HepG2 (cell line): Measurements from ENCODE around the gene SMIM22. TPM values are rescaled to one million over a fixed set of nuclear protein-coding genes. Genes with fewer than 3 reads are reported as not detected.

Experiments used
- ELF4 ChIP-seq: sonication (generic); formaldehyde crosslinking; IDR thresholded peaks from 2 replicates; pipeline ENCODE4 v1.5.0; 2020; ENCODE audit warnings: missing genetic modification reagents, mild to moderate bottlenecking, moderate library complexity, borderline replicate concordance
- HOXA3 ChIP-seq: sonication (generic); formaldehyde crosslinking; IDR thresholded peaks from 2 replicates; pipeline ENCODE4 v1.5.0; 2020; ENCODE audit warnings: missing genetic modification reagents
- IRF9 ChIP-seq: sonication (generic); formaldehyde crosslinking; IDR thresholded peaks from 2 replicates; pipeline ENCODE4 v1.8.0; 2022; ENCODE audit warnings: missing genetic modification reagents, mild to moderate bottlenecking, borderline replicate concordance
- PHB2 ChIP-seq: fragments of 450-650 bp; IDR thresholded peaks from 2 replicates; pipeline ENCODE4 v1.6.1; 2018; ENCODE audit not compliant: partially characterized antibody
- PHF21A ChIP-seq: sonication (generic); formaldehyde crosslinking; IDR thresholded peaks from 2 replicates; pipeline ENCODE4 v1.5.0; 2020; ENCODE audit warnings: mild to moderate bottlenecking, missing genetic modification reagents
- POLR2A ChIP-seq, 2 experiments: IDR thresholded peaks; 2 replicates each; pipeline ENCODE4 v1.6.1; 2011; ENCODE audit warnings: low read depth in 2 of 2, low read length in 2 of 2, mild to moderate bottlenecking in 1 of 2, moderate library complexity in 1 of 2; ENCODE audit not compliant: insufficient read depth in 1 of 2
- PRPF4 ChIP-seq: fragments of 200-400 bp; formaldehyde crosslinking; IDR thresholded peaks from 2 replicates; pipeline ENCODE4 v1.6.1; 2016; ENCODE audit warnings: low read length, low read depth; ENCODE audit not compliant: poor library complexity, severe bottlenecking
- PTBP1 ChIP-seq: fragments of 200-400 bp; formaldehyde crosslinking; IDR thresholded peaks from 2 replicates; pipeline ENCODE4 v1.6.1; 2018; ENCODE audit warnings: low read length, low read depth; ENCODE audit not compliant: poor library complexity, severe bottlenecking
- RCOR2 ChIP-seq: IDR thresholded peaks from 2 replicates; pipeline ENCODE4 v1.6.1; 2016; ENCODE audit warnings: missing biosample characterization, missing genetic modification reagents
- SKI ChIP-seq: fragments of 450-650 bp; IDR thresholded peaks from one replicate; pipeline ENCODE4 v1.6.1; 2018; ENCODE audit warnings: mild to moderate bottlenecking; ENCODE audit not compliant: partially characterized antibody
- SNAPC4 ChIP-seq: sonication (generic); formaldehyde crosslinking; IDR thresholded peaks from 2 replicates; pipeline ENCODE4 v1.4.0; 2020; ENCODE audit warnings: mild to moderate bottlenecking, missing genetic modification reagents
- STAG1 ChIP-seq: sonication (generic); formaldehyde crosslinking; IDR thresholded peaks from 2 replicates; pipeline ENCODE4 v1.4.0; 2020; ENCODE audit warnings: missing genetic modification reagents
- ZKSCAN1 ChIP-seq: fragments of 150-350 bp; IDR thresholded peaks from 2 replicates; pipeline ENCODE4 v1.6.1; 2014; ENCODE audit warnings: low read length
- ZNF362 ChIP-seq: sonication (generic); formaldehyde crosslinking; IDR thresholded peaks from 2 replicates; pipeline ENCODE4 v1.4.0; 2020; ENCODE audit warnings: missing genetic modification reagents, mild to moderate bottlenecking, borderline replicate concordance
- ZNF446 ChIP-seq: sonication (generic); formaldehyde crosslinking; IDR thresholded peaks from 2 replicates; pipeline ENCODE4 v1.5.0; 2020; ENCODE audit warnings: mild to moderate bottlenecking, missing genetic modification reagents
- ZNF460 ChIP-seq: sonication (generic); formaldehyde crosslinking; IDR thresholded peaks from 2 replicates; pipeline ENCODE4 v1.5.1; 2020; ENCODE audit warnings: missing genetic modification reagents, mild to moderate bottlenecking, borderline replicate concordance
- ZNF512B ChIP-seq: sonication (generic); formaldehyde crosslinking; IDR thresholded peaks from 2 replicates; pipeline ENCODE4 v1.5.1; 2020; ENCODE audit warnings: missing genetic modification reagents, mild to moderate bottlenecking, borderline replicate concordance
- ZNF652 ChIP-seq: IDR thresholded peaks from 2 replicates; pipeline ENCODE4 v1.6.1; 2016; ENCODE audit warnings: low read depth, borderline replicate concordance
- ZSCAN29 ChIP-seq: sonication (generic); formaldehyde crosslinking; conservative IDR thresholded peaks from 2 replicates; pipeline ENCODE4 v1.4.0; 2020; ENCODE audit warnings: mild to moderate bottlenecking, missing genetic modification reagents
- polyA plus RNA-seq, 8 experiments: library from polyadenylated mRNA; depleted of rRNA in 3 of 8; stranded (reverse) in 7 of 8; unstranded in 1 of 8; fragments of >200 nt; fragmentation: Illumina TruSeq in 4 of 8; extraction: Trizol in 4 of 8; gene quantifications; 2 replicates each; pipeline versions ENCODE4 v1.2.1 to v1.2.3, GENCODE V29; 2011 to 2016; ENCODE audit warnings: low read depth in 4 of 8, missing spikeins in 1 of 8, mixed read lengths in 1 of 8; ENCODE audit not compliant: insufficient read depth in 1 of 8
- total RNA-seq, 5 experiments: library from RNA; depleted of rRNA; stranded (reverse); fragments of >200 nt; fragmentation: Illumina TruSeq; extraction: Trizol; gene quantifications; 2 replicates each; pipeline ENCODE4 v1.2.3, GENCODE V29; 2016; ENCODE audit warnings: low read depth in 1 of 5

Gene SMIM22
- total and polyA plus RNA-seq, 2 of the 13 experiments (the other 11 are each of a cell fraction or from before 2014, with no cell fraction given): not detected

GRCh38 chr16:4765511-4766474 is 29.4 kb upstream of the SMIM22 start (continued):
- TF ChIP-seq SNAPC4 (CRISPR knock-in tag): 0 out of 2 replicates have a peak, but pooled peaks have one; percentile 34
- TF ChIP-seq HOXA3 (CRISPR knock-in tag): peak; percentile 45; the same call in 1 of the 2 replicates
- no peak for TF ChIP-seq ZNF512B (CRISPR knock-in tag)
- TF ChIP-seq PTBP1: no peak
- no peak for TF ChIP-seq IRF9 (CRISPR knock-in tag)
- TF ChIP-seq STAG1 (CRISPR knock-in tag): no peak
- peak; percentile 80; the same call in 1 of the 2 replicates for TF ChIP-seq ZNF362 (CRISPR knock-in tag)
- TF ChIP-seq PHF21A: no peak; the same call in 1 of the 2 replicates
- TF ChIP-seq PRPF4: no peak
- TF ChIP-seq ZNF652 (CRISPR knock-in tag): peak; percentile 79
- no peak for TF ChIP-seq RCOR2 (CRISPR knock-in tag)
- TF ChIP-seq SKI: no peak
- TF ChIP-seq ZKSCAN1: no peak
- TF ChIP-seq PHB2: no peak
- 0 out of 2 replicates have a peak, but pooled peaks have one; percentile 71 for TF ChIP-seq ELF4 (CRISPR knock-in tag)
- peak; percentile 77 for TF ChIP-seq ZSCAN29 (CRISPR knock-in tag)
- no peak for TF ChIP-seq ZNF460
- TF ChIP-seq POLR2A (IDR thresholded peaks at IDR 0.05; ENCODE audit: insufficient read depth in 1 of 2, low read depth in 2 of 2, low read length in 2 of 2): peak in 1 of 2 experiments; percentile 62; a peak in 2 of 4 replicates
- TF ChIP-seq ZNF446 (CRISPR knock-in tag): no peak
